Measurements from ENCODE around the gene PAIP2B. TPM values are rescaled to one million over a fixed set of nuclear protein-coding genes. Genes with fewer than 3 reads are reported as not detected.

The PAIP2B gene
- total RNA-seq, 1 experiment from 2014 or later, result 5.9 TPM

GRCh38 chr2:71210292-71210691 is 16.6 kb downstream of the PAIP2B start:
- BruUV-seq (replicated peaks), result no TSS peak
- ChIA-PET POLR2A (no interaction called here), CTCF (no interaction called here), RAD21 (ENCODE audit: low non-redundant PET in 1 of 2, low total read pairs in 2 of 2, uncharacterized antibody in 2 of 2, unreplicated experiment in 2 of 2) (no interaction called here)
- no peak for DNase-seq (ENCODE audit: low read depth, low spot score)
- Histone ChIP-seq H3K27me3 (ENCODE audit: insufficient read depth, low read length) (no peaks in the 10 kb centered on the region), H3K4me3 (replicated peaks in 1 of 2; ENCODE audit: low read depth in 1 of 2, low read length in 2 of 2) (no peak overlapping the region), H3K4me1 (ENCODE audit: control insufficient read depth in 1 of 2, insufficient read depth in 2 of 2, low read length in 2 of 2) (no peaks in the 10 kb centered on the region), H3K9me2 (ENCODE audit: insufficient read depth) (no peaks in the 10 kb centered on the region), H3K79me2 (ENCODE audit: insufficient read depth, low read length) (no peaks in the 10 kb centered on the region), H3K9ac (ENCODE audit: low read length) (no peak overlapping the region), H3K36me3 (ENCODE audit: control insufficient read depth in 1 of 2, insufficient read depth in 2 of 2, low read length in 2 of 2) (no peaks in the 10 kb centered on the region), H2AFZ (ENCODE audit: low read depth, low read length, poor library complexity, severe bottlenecking) (no peak overlapping the region), H3K27ac (ENCODE audit: low read depth, low read length) (no peak overlapping the region), H4K20me1 (ENCODE audit: insufficient read depth) (no peaks in the 10 kb centered on the region), H3K9me3 (ENCODE audit: control insufficient read depth in 1 of 2, insufficient read depth in 1 of 2, low read depth in 1 of 2, low read length in 2 of 2) (no peaks in the 10 kb centered on the region), H3K4me2 (ENCODE audit: low read length) (no peak overlapping the region)
- intact Hi-C loops (cut with micrococcal nuclease), result no loop called here
- ATAC-seq, result no peak
- TF ChIP-seq, protein P1, sequence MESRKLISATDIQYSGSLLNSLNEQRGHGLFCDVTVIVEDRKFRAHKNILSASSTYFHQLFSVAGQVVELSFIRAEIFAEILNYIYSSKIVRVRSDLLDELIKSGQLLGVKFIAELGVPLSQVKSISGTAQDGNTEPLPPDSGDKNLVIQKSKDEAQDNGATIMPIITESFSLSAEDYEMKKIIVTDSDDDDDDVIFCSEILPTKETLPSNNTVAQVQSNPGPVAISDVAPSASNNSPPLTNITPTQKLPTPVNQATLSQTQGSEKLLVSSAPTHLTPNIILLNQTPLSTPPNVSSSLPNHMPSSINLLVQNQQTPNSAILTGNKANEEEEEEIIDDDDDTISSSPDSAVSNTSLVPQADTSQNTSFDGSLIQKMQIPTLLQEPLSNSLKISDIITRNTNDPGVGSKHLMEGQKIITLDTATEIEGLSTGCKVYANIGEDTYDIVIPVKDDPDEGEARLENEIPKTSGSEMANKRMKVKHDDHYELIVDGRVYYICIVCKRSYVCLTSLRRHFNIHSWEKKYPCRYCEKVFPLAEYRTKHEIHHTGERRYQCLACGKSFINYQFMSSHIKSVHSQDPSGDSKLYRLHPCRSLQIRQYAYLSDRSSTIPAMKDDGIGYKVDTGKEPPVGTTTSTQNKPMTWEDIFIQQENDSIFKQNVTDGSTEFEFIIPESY (IDR thresholded peaks at IDR 0.05; ENCODE audit: extremely low read depth, insufficient replicate concordance, low read length), result no peak
- TF ChIP-seq EZH2phosphoT487 (IDR thresholded peaks at IDR 0.05; ENCODE audit: borderline replicate concordance), result no peak
- no peak for TF ChIP-seq RAD21 (IDR thresholded peaks at IDR 0.05; ENCODE audit: low read depth)
- no peak for TF ChIP-seq SRF (IDR thresholded peaks at IDR 0.05; ENCODE audit: low read depth)
- TF ChIP-seq, protein P2, sequence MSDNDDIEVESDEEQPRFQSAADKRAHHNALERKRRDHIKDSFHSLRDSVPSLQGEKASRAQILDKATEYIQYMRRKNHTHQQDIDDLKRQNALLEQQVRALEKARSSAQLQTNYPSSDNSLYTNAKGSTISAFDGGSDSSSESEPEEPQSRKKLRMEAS (IDR thresholded peaks at IDR 0.05), result no peak
- TF ChIP-seq, protein P3, sequence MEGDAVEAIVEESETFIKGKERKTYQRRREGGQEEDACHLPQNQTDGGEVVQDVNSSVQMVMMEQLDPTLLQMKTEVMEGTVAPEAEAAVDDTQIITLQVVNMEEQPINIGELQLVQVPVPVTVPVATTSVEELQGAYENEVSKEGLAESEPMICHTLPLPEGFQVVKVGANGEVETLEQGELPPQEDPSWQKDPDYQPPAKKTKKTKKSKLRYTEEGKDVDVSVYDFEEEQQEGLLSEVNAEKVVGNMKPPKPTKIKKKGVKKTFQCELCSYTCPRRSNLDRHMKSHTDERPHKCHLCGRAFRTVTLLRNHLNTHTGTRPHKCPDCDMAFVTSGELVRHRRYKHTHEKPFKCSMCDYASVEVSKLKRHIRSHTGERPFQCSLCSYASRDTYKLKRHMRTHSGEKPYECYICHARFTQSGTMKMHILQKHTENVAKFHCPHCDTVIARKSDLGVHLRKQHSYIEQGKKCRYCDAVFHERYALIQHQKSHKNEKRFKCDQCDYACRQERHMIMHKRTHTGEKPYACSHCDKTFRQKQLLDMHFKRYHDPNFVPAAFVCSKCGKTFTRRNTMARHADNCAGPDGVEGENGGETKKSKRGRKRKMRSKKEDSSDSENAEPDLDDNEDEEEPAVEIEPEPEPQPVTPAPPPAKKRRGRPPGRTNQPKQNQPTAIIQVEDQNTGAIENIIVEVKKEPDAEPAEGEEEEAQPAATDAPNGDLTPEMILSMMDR (IDR thresholded peaks at IDR 0.05 in 2 of 3, conservative IDR thresholded peaks at IDR 0.05 in 1 of 3; ENCODE audit: borderline replicate concordance in 1 of 3, insufficient read depth in 1 of 3, low read depth in 2 of 3, low read length in 2 of 3), result no peak
- TF ChIP-seq TCF7L2 (IDR thresholded peaks at IDR 0.05; ENCODE audit: borderline replicate concordance, extremely low read depth, insufficient read depth, insufficient read length), result no peak
- no peak for TF ChIP-seq POLR2AphosphoS5 (IDR thresholded peaks at IDR 0.05; ENCODE audit: low read depth, low read length)
- TF ChIP-seq JUND (IDR thresholded peaks at IDR 0.05), result no peak
- TF ChIP-seq CEBPB (IDR thresholded peaks at IDR 0.05; ENCODE audit: low read depth), result no peak
- no peak for TF ChIP-seq ZFX (IDR thresholded peaks at IDR 0.05)
- TF ChIP-seq ATF3 (IDR thresholded peaks at IDR 0.05), result no peak
- no peak for TF ChIP-seq EZH2 (IDR thresholded peaks at IDR 0.05)
- TF ChIP-seq FOSL1 (IDR thresholded peaks at IDR 0.05; ENCODE audit: low read depth), result no peak
- TF ChIP-seq POLR2A (IDR thresholded peaks at IDR 0.05; ENCODE audit: borderline replicate concordance, extremely low read depth, insufficient read depth, insufficient read length), result no peak
